HEK293 (cell line): ENCODE results near the gene FGD6.

ENCODE experiments used
- CTCF ChIA-PET: fragments of 350-600 bp; formaldehyde crosslinking; extraction: SDS; loops from one replicate; lab custom pipeline; 2021; ENCODE audit warnings: antibody characterized with exemption; lab: Yijun Ruan, JAX
- POLR2A ChIA-PET: fragments of 300-600 bp; formaldehyde crosslinking; extraction: SDS; loops from one replicate; lab custom pipeline; 2020; ENCODE audit warnings: antibody characterized with exemption, inconsistent platforms; lab: Yijun Ruan, JAX
- H3K27ac ChIP-seq: fragments of 200-500 bp; sonication (Bioruptor generic); 2 replicates; pipeline ENCODE4 v1.5.1; 2014; ENCODE audit warnings: low read depth, low read length, control low read depth, inconsistent platforms; ENCODE audit errors: extremely low read depth
- H3K36me3 ChIP-seq, 2 experiments: fragments of 200-500 bp in 1 of 2; sonication (Bioruptor generic) in 1 of 2; 1 replicate in 1 of 2; 2 replicates in 1 of 2; pipeline ENCODE4 v1.5.1; 2014 to 2017; ENCODE audit warnings: inconsistent platforms in 2 of 2, low read length in 2 of 2; ENCODE audit not compliant: control insufficient read depth in 2 of 2, insufficient read depth in 1 of 2
- H3K4me1 ChIP-seq: fragments of 200-500 bp; sonication (Bioruptor generic); 2 replicates; pipeline ENCODE4 v1.5.1; 2014; ENCODE audit warnings: mild to moderate bottlenecking, low read length, inconsistent platforms; ENCODE audit not compliant: control insufficient read depth, insufficient read depth
- H3K4me3 ChIP-seq: 2 replicates; pipeline ENCODE4 v1.5.1; 2011; ENCODE audit warnings: low read depth, mild to moderate bottlenecking, control low read depth, low read length, moderate library complexity
- H3K9me3 ChIP-seq: fragments of 200-500 bp; sonication (Bioruptor generic); 2 replicates; pipeline ENCODE4 v1.5.1; 2014; ENCODE audit warnings: low read depth, low read length, inconsistent platforms; ENCODE audit not compliant: control insufficient read depth, insufficient read depth
- SP3 ChIP-seq: fragments of 450-650 bp; formaldehyde crosslinking; IDR thresholded peaks from 2 replicates; pipeline ENCODE4 v1.5.1; 2016; ENCODE audit warnings: missing biosample characterization, missing genetic modification characterization
- WT1 ChIP-seq: fragments of 450-650 bp; formaldehyde crosslinking; IDR thresholded peaks from 2 replicates; pipeline ENCODE4 v1.5.1; 2016; ENCODE audit warnings: missing biosample characterization, missing genetic modification characterization
- YY1 ChIP-seq: fragments of 450-650 bp; formaldehyde crosslinking; IDR thresholded peaks from 2 replicates; pipeline ENCODE4 v1.5.1; 2018; ENCODE audit warnings: missing biosample characterization, missing genetic modification characterization
- ZNF16 ChIP-seq: fragments of 450-650 bp; formaldehyde crosslinking; IDR thresholded peaks from 2 replicates; pipeline ENCODE4 v1.5.1; 2016; ENCODE audit warnings: low read depth, missing biosample characterization, missing genetic modification characterization
- ZNF202 ChIP-seq: fragments of 450-650 bp; formaldehyde crosslinking; IDR thresholded peaks from 2 replicates; pipeline ENCODE4 v1.5.1; 2016; ENCODE audit warnings: missing biosample characterization, missing genetic modification characterization, borderline replicate concordance
- ZNF423 ChIP-seq: fragments of 450-650 bp; formaldehyde crosslinking; IDR thresholded peaks from 2 replicates; pipeline ENCODE4 v1.5.1; 2016; ENCODE audit warnings: missing biosample characterization, missing genetic modification characterization
- ZNF548 ChIP-seq: fragments of 450-650 bp; formaldehyde crosslinking; IDR thresholded peaks from 2 replicates; pipeline ENCODE4 v1.5.1; 2016; ENCODE audit warnings: missing biosample characterization, missing genetic modification characterization
- ZNF621 ChIP-seq: fragments of 450-650 bp; formaldehyde crosslinking; IDR thresholded peaks from 2 replicates; pipeline ENCODE4 v1.5.1; 2017; ENCODE audit warnings: missing biosample characterization, missing genetic modification characterization
- ZNF623 ChIP-seq: fragments of 450-650 bp; formaldehyde crosslinking; IDR thresholded peaks from 2 replicates; pipeline ENCODE4 v1.5.1; 2016; ENCODE audit warnings: missing biosample characterization, missing genetic modification characterization
- TF ChIP-seq, protein P1 (sequence below): fragments of 450-650 bp; formaldehyde crosslinking; IDR thresholded peaks from 2 replicates; pipeline ENCODE4 v1.5.1; 2016; ENCODE audit warnings: missing biosample characterization, missing genetic modification characterization
- TF ChIP-seq, protein P2 (sequence below): fragments of 450-650 bp; formaldehyde crosslinking; IDR thresholded peaks from 2 replicates; pipeline ENCODE4 v1.5.1; 2016; ENCODE audit warnings: missing biosample characterization, missing genetic modification characterization
- TF ChIP-seq, protein P3 (sequence below): fragments of 450-650 bp; formaldehyde crosslinking; IDR thresholded peaks from 2 replicates; pipeline ENCODE4 v1.5.1; 2016; ENCODE audit warnings: missing biosample characterization, missing genetic modification characterization
- TF ChIP-seq, protein P4 (sequence below): fragments of 450-650 bp; formaldehyde crosslinking; IDR thresholded peaks from 2 replicates; pipeline ENCODE4 v1.5.0; 2017; ENCODE audit warnings: missing biosample characterization, missing genetic modification characterization, borderline replicate concordance
- TF ChIP-seq, protein P5 (sequence below): fragments of 450-650 bp; formaldehyde crosslinking; IDR thresholded peaks from 2 replicates; pipeline ENCODE4 v1.5.1; 2016; ENCODE audit warnings: missing biosample characterization, missing genetic modification characterization
- TF ChIP-seq, protein P6 (sequence below): fragments of 450-650 bp; IDR thresholded peaks from 2 replicates; pipeline ENCODE4 v1.5.1; 2018; ENCODE audit warnings: missing biosample characterization, mild to moderate bottlenecking, missing genetic modification characterization

The FGD6 gene

DNA sequence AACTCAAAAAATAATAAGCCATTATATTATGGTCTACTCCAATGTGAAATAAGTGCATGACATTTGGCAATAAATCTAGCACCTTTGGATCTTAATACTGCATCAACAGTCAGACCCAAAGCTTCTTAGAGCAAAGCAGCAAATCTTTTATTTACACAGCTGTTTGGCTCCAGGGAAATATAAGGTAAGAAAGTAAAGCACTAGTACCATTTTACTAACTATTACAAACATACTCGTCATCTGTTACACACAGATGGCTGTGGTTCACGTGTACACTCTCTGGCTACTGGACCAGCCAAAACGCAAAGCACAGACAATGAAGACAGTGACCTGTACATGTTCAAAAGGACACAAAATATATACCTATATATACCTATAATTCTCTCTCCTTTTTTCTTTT is 2.8 kb downstream of the FGD6 start:
- TF ChIP-seq, protein P1, sequence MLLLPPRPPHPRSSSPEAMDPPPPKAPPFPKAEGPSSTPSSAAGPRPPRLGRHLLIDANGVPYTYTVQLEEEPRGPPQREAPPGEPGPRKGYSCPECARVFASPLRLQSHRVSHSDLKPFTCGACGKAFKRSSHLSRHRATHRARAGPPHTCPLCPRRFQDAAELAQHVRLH, result no peak
- TF ChIP-seq WT1, result no peak
- TF ChIP-seq, protein P2, sequence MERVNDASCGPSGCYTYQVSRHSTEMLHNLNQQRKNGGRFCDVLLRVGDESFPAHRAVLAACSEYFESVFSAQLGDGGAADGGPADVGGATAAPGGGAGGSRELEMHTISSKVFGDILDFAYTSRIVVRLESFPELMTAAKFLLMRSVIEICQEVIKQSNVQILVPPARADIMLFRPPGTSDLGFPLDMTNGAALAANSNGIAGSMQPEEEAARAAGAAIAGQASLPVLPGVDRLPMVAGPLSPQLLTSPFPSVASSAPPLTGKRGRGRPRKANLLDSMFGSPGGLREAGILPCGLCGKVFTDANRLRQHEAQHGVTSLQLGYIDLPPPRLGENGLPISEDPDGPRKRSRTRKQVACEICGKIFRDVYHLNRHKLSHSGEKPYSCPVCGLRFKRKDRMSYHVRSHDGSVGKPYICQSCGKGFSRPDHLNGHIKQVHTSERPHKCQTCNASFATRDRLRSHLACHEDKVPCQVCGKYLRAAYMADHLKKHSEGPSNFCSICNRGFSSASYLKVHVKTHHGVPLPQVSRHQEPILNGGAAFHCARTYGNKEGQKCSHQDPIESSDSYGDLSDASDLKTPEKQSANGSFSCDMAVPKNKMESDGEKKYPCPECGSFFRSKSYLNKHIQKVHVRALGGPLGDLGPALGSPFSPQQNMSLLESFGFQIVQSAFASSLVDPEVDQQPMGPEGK (tag by site-specific recombination), result no peak
- TF ChIP-seq, protein P3, sequence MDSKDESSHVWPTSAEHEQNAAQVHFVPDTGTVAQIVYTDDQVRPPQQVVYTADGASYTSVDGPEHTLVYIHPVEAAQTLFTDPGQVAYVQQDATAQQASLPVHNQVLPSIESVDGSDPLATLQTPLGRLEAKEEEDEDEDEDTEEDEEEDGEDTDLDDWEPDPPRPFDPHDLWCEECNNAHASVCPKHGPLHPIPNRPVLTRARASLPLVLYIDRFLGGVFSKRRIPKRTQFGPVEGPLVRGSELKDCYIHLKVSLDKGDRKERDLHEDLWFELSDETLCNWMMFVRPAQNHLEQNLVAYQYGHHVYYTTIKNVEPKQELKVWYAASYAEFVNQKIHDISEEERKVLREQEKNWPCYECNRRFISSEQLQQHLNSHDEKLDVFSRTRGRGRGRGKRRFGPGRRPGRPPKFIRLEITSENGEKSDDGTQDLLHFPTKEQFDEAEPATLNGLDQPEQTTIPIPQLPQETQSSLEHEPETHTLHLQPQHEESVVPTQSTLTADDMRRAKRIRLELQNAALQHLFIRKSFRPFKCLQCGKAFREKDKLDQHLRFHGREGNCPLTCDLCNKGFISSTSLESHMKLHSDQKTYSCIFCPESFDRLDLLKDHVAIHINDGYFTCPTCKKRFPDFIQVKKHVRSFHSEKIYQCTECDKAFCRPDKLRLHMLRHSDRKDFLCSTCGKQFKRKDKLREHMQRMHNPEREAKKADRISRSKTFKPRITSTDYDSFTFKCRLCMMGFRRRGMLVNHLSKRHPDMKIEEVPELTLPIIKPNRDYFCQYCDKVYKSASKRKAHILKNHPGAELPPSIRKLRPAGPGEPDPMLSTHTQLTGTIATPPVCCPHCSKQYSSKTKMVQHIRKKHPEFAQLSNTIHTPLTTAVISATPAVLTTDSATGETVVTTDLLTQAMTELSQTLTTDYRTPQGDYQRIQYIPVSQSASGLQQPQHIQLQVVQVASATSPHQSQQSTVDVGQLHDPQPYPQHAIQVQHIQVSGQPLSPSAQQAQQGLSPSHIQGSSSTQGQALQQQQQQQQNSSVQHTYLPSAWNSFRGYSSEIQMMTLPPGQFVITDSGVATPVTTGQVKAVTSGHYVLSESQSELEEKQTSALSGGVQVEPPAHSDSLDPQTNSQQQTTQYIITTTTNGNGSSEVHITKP, result no peak
- no peak for TF ChIP-seq ZNF621 (tag by site-specific recombination)
- TF ChIP-seq YY1 (tag by site-specific recombination), result no peak
- TF ChIP-seq ZNF423, result no peak
- TF ChIP-seq ZNF623, result no peak
- TF ChIP-seq ZNF202 (tag by site-specific recombination), result no peak
- no peak for TF ChIP-seq ZNF16 (tag by site-specific recombination)
- no peak for TF ChIP-seq ZNF548 (tag by site-specific recombination)
- TF ChIP-seq, protein P4, sequence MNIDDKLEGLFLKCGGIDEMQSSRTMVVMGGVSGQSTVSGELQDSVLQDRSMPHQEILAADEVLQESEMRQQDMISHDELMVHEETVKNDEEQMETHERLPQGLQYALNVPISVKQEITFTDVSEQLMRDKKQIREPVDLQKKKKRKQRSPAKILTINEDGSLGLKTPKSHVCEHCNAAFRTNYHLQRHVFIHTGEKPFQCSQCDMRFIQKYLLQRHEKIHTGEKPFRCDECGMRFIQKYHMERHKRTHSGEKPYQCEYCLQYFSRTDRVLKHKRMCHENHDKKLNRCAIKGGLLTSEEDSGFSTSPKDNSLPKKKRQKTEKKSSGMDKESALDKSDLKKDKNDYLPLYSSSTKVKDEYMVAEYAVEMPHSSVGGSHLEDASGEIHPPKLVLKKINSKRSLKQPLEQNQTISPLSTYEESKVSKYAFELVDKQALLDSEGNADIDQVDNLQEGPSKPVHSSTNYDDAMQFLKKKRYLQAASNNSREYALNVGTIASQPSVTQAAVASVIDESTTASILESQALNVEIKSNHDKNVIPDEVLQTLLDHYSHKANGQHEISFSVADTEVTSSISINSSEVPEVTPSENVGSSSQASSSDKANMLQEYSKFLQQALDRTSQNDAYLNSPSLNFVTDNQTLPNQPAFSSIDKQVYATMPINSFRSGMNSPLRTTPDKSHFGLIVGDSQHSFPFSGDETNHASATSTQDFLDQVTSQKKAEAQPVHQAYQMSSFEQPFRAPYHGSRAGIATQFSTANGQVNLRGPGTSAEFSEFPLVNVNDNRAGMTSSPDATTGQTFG (tag by site-specific recombination), result no peak
- no peak for TF ChIP-seq SP3 (tag by site-specific recombination)
- TF ChIP-seq, protein P5, sequence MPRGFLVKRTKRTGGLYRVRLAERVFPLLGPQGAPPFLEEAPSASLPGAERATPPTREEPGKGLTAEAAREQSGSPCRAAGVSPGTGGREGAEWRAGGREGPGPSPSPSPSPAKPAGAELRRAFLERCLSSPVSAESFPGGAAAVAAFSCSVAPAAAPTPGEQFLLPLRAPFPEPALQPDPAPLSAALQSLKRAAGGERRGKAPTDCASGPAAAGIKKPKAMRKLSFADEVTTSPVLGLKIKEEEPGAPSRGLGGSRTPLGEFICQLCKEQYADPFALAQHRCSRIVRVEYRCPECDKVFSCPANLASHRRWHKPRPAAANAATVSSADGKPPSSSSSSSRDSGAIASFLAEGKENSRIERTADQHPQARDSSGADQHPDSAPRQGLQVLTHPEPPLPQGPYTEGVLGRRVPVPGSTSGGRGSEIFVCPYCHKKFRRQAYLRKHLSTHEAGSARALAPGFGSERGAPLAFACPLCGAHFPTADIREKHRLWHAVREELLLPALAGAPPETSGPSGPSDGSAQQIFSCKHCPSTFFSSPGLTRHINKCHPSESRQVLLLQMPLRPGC, result no peak
- TF ChIP-seq, protein P6, sequence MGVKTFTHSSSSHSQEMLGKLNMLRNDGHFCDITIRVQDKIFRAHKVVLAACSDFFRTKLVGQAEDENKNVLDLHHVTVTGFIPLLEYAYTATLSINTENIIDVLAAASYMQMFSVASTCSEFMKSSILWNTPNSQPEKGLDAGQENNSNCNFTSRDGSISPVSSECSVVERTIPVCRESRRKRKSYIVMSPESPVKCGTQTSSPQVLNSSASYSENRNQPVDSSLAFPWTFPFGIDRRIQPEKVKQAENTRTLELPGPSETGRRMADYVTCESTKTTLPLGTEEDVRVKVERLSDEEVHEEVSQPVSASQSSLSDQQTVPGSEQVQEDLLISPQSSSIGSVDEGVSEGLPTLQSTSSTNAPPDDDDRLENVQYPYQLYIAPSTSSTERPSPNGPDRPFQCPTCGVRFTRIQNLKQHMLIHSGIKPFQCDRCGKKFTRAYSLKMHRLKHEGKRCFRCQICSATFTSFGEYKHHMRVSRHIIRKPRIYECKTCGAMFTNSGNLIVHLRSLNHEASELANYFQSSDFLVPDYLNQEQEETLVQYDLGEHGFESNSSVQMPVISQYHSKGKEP, result no peak
- Histone ChIP-seq H3K27ac (no peak overlapping the region), H3K4me3 (no peak overlapping the region), H3K36me3 (no peaks in the 10 kb centered on the region), H3K4me1 (peaks cover 4% of the 10 kb centered on the region), H3K9me3 (no peaks in the 10 kb centered on the region)
- CTCF ChIA-PET, result interaction anchor here (0.6 to 1.0 kb wide), 2 partner anchors 93 to 97 kb away, joined by 3 read pairs; no protein-coding TSS in a partner anchor
- POLR2A ChIA-PET, result no interaction called here
